ENCODE data around the gene COL11A1.

The COL11A1 gene

GRCh38 chr1:103108376-103109150 lies at the start of gene COL11A1:
Gene COL11A1, minus strand, starts transcription at chr1:103108522. Its CDS starts 344 bp downstream, at chr1:103108178.
- TF ChIP-seq CTCF (conservative IDR thresholded peaks at IDR 0.05; ENCODE audit: low read depth, low read length), result no peak
- H3K4me3 ChIP-seq (ENCODE audit: low read depth, low read length), result peak within 1 kb of the TSS; percentile 79
- DNase-seq (ENCODE audit: low read depth), result peak; percentile 93

GRCh38 chr1:103156966-103157365 lies 48.6 kb upstream of the COL11A1 start:
- no peak for TF ChIP-seq CTCF (conservative IDR thresholded peaks at IDR 0.05; ENCODE audit: low read depth, low read length)
- no peak overlapping the region for H3K4me3 ChIP-seq (ENCODE audit: low read depth, low read length)
- DNase-seq (ENCODE audit: low read depth), result peak; percentile 42

GRCh38 chr1:103146166-103146565 lies 37.8 kb upstream of the COL11A1 start:
- DNase-seq (ENCODE audit: low read depth), result peak; percentile 34
- no peak for TF ChIP-seq CTCF (conservative IDR thresholded peaks at IDR 0.05; ENCODE audit: low read depth, low read length)
- H3K4me3 ChIP-seq (ENCODE audit: low read depth, low read length), result no peak overlapping the region

- H3K4me3 ChIP-seq (ENCODE audit: low read depth, low read length), result no peak overlapping the region
- DNase-seq (ENCODE audit: low read depth), result peak; percentile 5
- no peak for TF ChIP-seq CTCF (conservative IDR thresholded peaks at IDR 0.05; ENCODE audit: low read depth, low read length)
Observed at GRCh38 chr1:103145449-103145848, 37.1 kb upstream of the COL11A1 start.

- peak; percentile 30 for DNase-seq (ENCODE audit: low read depth)
- TF ChIP-seq CTCF (conservative IDR thresholded peaks at IDR 0.05; ENCODE audit: low read depth, low read length), result no peak
- H3K4me3 ChIP-seq (ENCODE audit: low read depth, low read length), result no peak overlapping the region
Observed at GRCh38 chr1:103144681-103145080, 36.4 kb upstream of the COL11A1 start.

GRCh38 chr1:103142461-103142860 lies 34.1 kb upstream of the COL11A1 start:
- DNase-seq (ENCODE audit: low read depth), result peak; percentile 39
- TF ChIP-seq CTCF (conservative IDR thresholded peaks at IDR 0.05; ENCODE audit: low read depth, low read length), result no peak
- H3K4me3 ChIP-seq (ENCODE audit: low read depth, low read length), result no peak overlapping the region

- H3K4me3 ChIP-seq (ENCODE audit: low read depth, low read length), result no peak overlapping the region
- no peak for TF ChIP-seq CTCF (conservative IDR thresholded peaks at IDR 0.05; ENCODE audit: low read depth, low read length)
- no peak for DNase-seq (ENCODE audit: low read depth)
Observed at GRCh38 chr1:103129796-103130195, 21.5 kb upstream of the COL11A1 start.

All from choroid plexus epithelial cell (primary cell).